Muscle of back (tissue), 11 donors: Measurements from ENCODE around the gene HCRTR1. TPM values are rescaled to one million over a fixed set of nuclear protein-coding genes. Genes with fewer than 3 reads are reported as not detected.

Experiments used
- DNase-seq, 3 donors: peaks; one replicate each; pipeline versions ENCODE4 v3.0.0 to v3.0.0-alpha.2; 2013
- polyA plus RNA-seq, 10 donors: library from polyadenylated mRNA; unstranded; fragments of 120-200 nt; gene quantifications; one replicate each; pipeline ENCODE4 v1.2.1, GENCODE V29; 2013; ENCODE audit not compliant: insufficient read length in 10 of 10

HCRTR1 gene
- polyA plus RNA-seq, 10 donors: 0.11 to 0.57 (median 0.21) TPM; not detected in 1

DNA sequence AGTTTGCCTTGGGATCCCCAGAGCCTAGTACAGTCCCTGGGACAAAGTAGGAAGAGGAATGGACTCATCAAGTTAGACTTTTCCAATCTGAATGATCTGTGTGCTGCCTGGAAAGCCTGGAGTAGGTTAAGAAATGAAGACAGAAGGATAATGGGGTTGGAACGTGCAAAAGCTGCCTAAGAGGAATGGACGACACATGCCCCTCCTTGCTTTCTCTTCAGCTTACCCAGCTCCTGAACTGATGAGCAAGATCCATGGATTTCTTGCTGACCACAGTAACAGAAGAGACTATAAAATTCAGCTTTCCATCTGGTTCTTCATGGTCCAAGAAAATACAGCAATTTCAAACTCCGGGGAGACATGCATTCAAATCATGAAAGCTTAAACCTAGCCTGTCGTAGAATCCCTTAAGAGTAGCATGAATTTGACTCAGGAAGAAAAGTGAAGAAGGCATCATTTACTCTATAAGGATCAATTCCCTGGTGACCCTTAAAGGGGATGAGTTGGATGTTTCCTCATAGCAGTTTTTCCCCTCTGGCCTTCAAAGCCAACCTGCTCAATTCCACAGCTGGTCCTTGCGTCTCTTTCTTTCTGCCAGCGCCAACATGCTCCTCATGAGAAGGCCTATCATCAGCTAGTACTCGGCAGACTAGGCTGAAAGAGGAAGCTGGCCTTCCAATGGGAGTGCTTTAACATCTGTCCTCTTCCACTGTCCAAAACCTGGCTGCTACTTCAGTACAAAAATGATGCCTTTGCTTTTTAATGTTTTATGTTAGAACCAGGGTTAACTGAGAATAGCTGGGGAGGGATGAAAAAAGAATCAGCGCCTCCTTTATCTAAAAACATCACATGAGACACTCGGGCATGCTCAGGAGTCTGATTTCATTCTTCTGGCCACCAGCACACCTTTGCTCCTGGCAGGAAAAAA is 32.9 kb downstream of the HCRTR1 start:
- peak in 1 of 3 donors; percentile 71 for DNase-seq

DNA sequence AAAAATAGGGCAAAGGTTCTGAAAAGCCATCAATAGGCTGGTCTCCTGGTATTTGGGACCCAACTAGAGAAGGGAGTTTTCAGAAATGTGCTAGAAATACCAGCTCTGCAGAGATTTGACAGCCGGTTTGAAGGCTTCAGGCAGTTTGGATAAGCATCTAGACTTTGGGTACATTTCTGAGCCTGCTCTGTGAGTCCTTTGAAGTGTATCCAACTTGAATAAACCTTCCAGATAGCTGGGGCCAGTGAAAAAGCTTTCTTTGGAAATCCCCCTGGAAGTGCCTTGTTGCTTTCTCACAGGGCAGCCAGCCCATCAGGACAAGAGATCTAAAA is 33.6 kb downstream of the HCRTR1 start:
- no peak for DNase-seq

DNA sequence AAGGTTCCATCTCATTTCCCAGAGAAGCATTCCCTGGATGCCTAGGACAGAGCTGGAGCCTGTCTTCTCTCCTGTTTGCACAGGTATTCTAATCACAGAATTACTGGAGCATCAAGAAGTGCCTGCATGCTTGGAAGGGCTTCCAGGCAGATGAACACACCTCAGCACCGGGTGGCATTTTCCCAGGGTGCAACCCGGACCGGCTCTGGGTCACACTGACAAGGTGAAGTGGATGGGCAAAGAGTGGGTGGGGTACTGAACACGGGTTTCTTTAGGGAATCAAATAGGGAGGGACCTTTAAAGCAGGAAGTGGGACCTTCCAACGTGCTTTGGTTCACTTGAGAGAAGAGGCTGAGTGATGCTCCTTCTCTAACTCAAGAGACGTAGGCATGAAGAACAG is 34.3 kb downstream of the HCRTR1 start:
- no peak for DNase-seq

DNA sequence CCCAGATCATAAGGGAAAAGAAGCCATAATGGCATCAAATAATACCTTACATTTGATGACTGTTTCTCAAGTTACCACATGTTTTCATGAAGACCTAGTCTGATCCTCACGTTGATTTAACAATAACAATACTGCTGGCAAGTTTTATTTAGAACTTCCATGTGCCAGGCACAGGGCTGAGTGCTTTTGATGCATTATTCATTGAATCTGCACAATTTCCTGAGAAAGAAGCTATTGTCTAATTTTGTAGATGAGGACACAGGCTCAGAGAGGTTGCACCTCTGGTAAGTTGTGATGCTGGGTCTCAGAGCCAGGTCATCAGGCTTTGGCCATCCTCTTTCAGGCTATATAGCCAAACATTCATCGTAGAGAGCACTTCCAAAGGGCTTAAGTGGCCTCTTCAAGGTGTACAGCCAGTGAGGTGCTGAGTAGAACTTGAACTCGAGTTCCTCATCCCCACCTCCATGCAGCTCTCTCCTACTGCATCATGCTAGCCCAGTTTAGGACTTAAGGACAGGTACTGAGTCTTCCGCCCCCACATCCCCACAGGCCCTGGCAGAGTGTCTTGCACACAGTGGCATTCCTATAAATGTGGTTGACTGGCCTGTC is 35.5 kb downstream of the HCRTR1 start:
- no peak for DNase-seq

DNA sequence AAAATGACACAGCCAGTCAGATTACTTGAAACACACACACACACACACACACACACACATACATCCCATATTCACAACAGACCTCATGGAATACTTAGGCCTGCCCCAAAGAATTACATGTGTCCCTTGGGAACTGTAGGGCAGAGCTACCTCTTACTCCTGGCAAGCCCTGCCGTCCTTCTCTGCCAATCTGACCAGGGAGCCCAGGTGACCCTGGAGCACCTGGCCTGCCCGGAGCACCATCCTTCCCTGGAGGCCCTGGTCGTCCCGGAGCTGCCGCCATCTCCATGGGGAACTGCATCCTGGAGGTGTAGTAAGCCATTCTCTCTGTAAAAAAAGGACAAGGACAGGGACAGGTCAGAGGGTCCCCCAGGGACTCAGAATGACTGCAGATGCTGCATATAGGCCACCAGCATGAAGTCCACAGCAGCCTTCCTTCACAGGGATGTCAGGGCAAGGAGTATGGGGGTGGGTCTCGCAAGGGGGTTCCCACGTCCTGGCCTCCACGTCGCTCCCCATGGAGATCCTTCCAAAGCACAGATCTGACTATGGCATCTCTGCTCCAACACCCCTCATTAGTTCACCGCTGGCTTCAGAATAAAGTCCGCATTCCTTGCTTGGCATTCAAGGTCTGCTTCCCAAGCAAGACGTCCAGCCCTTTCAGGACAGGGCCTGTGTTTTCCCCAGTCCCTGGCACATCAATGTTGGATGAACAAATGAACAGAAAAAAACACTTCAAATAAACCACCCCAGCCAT is 36.4 kb downstream of the HCRTR1 start:
- no peak for DNase-seq

DNA sequence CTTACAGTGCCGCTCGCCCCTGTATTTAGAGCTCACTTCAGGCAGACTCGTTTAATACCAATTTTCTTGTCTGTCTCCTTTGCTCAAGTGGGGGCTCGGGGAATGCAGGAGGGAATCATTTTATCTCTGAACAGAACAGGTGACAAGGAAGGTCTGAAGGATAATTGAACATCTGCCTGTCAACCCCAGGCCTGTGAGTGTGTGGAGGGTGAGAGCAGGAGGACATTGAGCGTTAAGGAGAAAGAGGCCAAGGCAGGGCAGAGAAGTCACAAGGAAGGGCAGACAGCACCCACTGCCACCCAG is 36.9 kb downstream of the HCRTR1 start:
- no peak for DNase-seq

DNA sequence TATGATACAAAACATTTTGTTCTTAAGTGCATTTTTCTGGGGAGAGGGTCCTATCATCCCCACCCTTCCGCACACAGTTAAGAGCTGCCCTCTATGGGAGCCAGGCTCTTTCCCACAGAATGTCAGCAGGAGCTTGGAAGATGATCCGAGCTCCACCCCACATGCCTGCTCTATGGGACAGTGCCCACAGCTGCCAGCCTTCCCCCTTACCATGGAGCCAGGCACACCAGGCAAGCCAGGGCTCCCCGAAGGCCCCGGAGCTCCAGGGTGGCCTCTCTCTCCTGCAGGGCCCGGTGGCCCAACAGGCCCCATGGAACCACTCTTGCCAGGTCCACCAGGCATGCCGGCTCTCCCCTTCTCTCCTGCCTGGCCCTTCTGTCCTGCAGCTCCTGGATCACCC is 37.6 kb downstream of the HCRTR1 start:
- DNase-seq: no peak

DNA sequence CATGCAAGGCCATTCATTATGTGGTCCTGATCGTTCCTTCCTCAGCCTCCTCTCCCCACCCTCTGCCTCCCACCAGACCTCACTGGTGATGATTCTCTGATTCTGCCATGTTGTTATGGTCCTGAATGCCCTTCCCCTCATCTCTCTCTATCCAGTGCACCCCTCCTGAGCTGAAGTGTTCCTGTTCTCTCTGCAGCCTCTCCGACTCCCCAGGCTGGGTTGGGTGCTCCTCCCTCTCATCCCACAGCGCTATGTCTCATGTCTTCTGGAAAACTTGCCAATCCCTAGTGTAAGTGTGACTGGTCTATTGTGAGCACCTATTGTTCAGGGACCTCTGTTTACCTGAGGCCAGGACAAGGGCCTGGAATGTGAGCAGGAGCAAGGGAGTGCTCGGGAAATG is 38.3 kb downstream of the HCRTR1 start:
- DNase-seq: no peak

DNA sequence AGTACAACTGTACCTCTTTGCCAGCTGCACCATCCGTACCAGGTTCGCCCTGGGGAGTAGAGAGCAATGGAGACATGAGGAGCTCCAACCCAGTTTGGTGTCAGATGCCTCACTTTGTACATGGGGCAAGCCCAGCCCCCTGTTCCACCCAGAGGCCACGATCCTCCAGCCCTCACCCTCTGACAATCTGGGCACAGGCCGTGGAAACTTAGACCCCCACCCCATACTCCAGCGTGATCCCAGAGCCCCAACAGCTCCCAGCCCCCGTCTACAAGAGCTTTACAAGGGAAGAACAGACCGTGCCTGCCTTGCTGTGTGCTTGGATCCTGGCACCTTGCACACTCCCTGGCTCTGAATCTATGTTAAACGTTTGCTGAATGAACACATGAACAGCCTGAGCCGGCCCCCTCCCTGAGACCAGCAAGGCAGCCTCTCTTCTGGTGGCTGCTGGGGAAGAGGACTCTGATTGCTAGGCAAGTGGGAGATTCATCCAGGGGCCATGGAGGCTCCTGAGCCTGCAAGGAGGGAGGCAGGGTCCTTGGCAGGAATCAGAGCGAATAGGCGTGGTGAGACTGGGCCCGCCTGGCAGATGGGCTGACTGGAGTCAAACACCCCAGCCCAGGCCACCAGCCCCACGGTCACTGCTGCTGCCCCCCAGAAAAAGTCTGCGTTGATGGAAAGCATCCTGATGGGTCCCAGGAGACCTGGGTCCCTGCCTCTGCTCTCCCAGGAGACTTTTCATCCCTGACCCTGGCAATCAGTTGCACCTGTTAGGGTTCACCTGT is 39.7 kb downstream of the HCRTR1 start:
- DNase-seq: no peak

DNA sequence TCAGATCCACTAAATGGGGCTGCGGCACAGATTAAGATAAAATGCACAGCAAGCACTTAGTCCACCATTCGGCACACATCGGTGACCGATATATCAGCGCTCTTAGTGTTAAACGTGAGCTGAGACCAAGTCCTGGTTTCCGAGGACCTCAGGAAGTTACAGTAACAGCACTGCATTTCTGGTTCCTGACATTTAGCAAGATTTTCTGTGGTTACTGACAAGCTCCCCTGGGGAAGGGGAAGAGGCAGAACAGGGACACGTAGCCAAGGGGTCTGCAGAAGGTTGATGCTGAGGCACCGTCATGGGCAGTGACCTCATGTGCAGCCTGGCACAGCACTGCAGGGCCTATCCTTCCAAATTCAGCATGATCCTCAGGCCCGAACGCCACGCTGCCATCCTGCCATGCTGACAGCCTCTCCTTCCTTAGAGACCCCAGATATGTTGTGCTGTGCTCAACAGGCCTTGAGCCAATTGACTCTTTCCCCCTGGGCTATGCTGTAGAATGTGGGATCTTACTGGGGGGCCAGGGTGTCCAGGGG is 40.6 kb downstream of the HCRTR1 start:
- no peak for DNase-seq

DNA sequence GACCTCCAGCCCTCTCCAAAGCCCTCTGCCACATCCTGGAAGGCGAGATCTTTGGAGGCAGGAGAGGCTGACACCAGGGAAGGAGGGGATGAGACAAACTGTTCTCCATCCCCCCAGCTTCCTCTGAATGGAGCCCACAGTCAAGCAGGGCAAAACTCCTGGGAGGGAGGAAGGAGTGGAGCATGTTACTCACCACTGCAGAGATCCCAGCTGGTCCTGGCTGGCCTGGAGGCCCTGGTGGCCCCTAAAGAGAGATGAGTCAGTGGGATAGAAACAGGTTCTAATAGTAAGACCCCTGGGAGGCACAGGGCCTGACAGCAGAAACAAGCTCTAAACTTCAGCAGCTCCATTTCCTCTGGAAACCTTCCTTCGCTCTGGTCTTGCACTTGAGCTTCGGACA is 41.2 kb downstream of the HCRTR1 start:
- DNase-seq: no peak

DNA sequence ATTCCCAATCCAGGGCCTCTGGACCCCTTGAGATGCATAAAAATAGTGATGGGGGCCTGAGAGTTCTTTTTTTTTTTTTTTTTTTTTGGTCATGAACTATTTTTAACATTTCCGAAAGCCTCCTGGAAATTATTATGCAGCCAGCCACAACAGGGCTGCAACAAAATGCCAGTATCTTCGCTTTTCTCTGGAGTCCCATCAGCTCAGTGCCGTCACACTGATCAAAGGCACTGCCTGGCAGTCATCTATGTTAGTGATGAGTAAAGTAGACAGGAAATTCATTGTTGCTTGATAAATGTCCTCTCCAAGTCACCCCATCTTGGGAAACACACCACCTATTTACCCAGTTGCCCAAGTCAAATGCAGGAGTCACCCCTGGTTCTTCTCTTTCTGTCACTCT is 42.4 kb downstream of the HCRTR1 start:
- no peak for DNase-seq

DNA sequence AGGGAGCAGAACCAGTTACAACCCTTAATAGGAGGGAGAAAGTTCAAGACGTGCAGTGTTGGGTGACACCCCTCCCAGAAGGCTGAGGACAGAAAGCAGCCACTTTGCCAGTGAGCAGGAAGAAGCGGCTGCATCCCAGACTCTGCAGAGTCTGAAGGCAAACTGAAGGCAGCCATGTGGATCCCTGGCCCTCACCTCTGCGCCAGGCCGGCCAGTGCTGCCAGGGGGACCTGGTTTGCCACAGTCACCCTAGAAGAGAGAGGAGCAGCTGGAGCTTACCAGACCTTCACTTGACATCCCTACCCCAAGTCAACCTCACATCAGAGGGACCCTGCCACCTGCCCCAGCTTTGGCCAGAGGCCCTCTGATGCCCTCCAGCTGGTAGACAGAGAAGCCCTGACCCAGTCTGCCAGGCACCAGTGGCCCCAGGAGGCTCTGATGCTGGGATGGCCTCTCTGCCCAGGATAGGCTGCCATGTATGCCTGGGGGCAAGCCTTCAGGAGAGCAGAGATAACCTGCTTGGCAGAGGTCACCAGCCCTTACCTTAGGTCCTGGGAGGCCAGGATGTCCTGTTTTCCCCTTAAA is 43.5 kb downstream of the HCRTR1 start:
- no peak for DNase-seq

DNA sequence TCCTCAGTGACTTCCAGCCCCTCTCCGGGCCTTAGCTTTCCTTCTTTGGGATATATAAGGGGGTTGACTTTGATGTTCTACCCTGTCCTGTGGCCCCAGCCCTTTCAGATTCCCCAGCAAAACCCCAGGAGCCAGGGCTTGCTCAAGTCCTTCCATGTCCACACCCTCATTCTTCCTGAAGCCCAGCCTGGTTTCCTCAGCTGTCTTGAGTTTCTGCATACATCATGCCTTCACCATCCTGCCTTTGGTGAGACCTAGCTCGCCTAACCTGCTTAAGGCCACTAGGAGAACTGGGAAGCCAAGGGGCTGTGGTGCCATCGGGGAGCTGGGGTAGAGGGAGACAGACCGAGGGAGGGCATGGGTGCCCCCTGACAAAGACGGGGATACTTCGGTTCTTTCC is 44.4 kb downstream of the HCRTR1 start:
- DNase-seq: no peak

DNA sequence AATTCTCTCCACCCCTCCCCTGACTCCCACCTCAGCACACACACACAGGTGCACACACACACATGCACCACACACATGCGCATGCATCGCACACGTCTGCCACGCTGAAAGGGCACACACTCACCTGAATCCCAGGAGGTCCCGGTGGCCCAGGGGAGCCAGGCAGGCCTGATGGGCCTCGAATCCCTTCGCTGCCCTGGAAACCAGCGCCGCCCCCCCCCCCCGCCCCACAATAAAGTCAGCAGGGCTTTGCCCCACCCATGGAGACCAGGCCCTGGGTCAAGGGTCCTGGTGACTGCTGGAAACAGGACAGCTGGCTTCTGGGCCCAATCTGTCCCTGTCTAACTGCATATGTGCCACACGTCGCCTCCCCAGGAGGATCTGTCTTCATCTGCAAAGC is 45.0 kb downstream of the HCRTR1 start:
- DNase-seq: no peak

DNA sequence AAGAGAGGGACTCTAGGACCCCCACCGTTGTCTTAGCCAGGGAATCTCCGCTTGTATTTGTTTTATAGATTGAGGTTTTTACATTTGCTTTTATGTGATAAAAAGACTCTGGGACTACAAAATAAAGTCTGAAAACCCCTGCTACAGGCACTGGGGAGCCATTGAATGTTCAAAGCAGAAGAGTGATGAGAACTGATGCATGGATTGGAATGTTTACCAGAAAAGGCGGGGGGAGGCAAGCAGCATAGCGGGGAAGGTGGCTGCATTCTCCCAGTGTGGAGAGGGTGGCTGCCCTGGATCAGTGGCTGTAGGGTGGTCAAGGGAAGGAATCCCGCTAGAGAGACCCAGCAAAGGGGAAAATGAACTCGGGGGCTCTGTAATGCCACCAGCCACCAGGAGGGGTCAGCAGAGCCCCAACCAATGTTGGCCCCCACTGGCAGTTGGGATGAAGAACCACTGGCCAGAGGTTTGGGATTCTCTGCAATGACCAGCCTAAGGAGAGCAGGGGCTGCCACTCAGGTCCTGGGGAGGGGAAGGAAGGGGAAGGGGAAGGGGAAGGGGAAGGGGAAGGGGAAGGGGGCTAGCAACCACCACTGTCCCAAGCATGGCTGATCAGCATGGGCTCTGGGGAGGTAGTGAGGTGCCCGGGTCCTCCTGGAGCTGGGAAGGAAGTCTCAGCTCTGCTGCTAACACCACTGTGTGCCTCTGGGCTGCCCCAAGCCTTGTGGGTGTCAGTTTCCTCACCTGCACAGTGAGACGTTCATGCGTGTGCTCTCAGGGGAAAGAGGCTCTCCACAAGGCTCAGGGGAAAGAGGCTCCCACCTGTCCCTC is 46.3 kb downstream of the HCRTR1 start:
- DNase-seq: peak in 1 of 3 donors; percentile 79

DNA sequence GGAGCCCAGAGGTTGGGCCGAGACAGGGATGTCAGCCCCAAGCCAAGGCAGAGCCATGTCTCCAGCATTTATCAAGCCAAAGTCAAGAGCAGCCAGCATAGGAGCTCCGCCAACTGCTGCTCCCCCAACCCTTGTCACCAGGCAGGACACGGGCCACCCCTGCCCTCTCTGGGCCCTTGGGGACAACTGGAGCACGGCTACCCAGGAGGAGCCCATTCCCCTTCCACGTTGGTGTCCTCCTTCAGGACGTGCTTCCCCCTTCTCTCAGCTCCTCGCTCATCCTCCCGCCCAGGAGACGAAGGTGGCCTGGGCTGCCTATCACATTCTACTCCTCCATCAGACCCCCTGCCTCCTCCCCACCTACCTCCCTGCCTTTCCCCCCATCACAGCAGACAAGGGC is 47.0 kb downstream of the HCRTR1 start:
- no peak for DNase-seq

DNA sequence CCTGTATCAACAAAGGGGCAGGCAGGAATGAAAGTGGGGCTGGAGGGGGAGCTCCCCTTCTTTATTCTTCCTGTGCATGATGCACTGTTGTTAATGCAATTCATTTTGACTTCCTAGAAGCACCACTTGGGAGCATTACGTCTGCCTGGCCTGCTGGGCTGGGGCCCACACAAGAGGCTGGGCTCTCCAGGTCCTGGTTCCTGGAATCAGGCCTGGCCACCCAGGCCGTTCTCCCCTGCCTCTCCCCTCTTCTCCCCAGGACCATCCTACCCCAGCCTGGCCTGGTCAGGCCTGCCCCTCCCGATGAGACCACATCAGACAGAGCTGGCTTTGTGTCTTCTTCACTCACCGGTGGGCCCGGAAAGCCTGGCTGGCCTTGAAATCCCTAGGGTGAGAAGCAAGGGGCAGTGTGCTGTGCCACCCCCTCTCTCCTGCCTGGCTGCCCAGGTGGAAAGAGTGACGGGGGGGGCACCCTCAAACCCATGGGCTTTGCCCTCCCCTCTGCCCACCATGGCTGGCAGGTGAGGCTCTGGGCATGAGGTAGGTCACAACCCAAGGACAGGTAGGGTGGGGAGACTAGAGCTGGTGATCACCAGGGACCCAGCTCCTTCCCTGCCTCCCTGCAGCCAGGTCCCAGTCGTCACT is 47.9 kb downstream of the HCRTR1 start:
- peak in 2 of 3 donors; percentile 71 to 86 for DNase-seq

DNA sequence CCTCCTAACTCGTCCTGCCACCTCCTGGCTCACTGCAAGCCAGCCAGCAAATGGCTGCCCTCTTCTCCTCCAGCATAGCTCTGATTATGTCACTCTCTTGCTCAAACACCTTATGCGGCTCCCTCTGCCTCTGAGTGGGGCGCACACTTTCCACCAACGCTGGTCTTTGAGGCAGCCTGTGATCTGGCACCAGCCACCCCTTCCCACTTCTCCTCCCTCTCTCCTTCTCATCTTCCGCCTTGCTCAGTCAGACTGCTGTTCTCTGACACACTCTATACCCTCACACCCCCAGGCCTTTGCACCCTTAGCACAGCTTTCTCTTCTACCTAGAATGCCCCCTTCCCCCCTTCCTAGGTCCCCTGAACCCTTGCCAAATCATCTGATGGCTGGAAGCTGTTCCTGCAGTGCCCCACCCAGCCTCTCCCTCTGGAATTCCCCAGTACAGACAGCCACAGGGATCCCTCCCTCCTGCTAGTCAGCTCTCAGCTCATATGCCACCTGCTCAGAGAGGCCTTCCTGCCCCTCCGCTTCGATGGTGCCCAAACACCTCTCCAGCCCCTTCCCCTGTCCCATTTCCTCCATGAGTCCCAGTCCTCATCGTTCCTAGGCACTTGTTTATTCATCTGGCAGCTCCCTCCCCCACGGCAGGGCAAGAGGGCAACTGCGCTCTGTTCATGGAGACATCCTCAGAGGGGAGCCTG is 48.9 kb downstream of the HCRTR1 start:
- peak in 2 of 3 donors; percentile 52 to 64 for DNase-seq
